Fibroblast of villous mesenchyme (primary cell): Measurements from ENCODE around the gene BROX. TPM values are rescaled to one million over a fixed set of nuclear protein-coding genes. Genes with fewer than 3 reads are reported as not detected.

Source experiments
- DNase-seq: peaks from one replicate; pipeline ENCODE4 v3.0.0-alpha.2; 2010; ENCODE audit warnings: low read depth
- H3K4me3 ChIP-seq: 2 replicates; pipeline ENCODE4 v1.5.1; 2011; ENCODE audit warnings: low read depth, mild to moderate bottlenecking, low read length
- CTCF ChIP-seq: IDR thresholded peaks from 2 replicates; pipeline ENCODE4 v1.5.1; 2012; ENCODE audit warnings: low read depth, mild to moderate bottlenecking, low read length; ENCODE audit not compliant: insufficient read depth
- total RNA-seq: library from RNA; depleted of rRNA; stranded (reverse); fragments of >200 nt; gene quantifications from 2 replicates; pipeline ENCODE4 v1.2.3, GENCODE V29; 2012

The BROX gene
- total RNA-seq, 1 donor = 92.0 TPM

DNA sequence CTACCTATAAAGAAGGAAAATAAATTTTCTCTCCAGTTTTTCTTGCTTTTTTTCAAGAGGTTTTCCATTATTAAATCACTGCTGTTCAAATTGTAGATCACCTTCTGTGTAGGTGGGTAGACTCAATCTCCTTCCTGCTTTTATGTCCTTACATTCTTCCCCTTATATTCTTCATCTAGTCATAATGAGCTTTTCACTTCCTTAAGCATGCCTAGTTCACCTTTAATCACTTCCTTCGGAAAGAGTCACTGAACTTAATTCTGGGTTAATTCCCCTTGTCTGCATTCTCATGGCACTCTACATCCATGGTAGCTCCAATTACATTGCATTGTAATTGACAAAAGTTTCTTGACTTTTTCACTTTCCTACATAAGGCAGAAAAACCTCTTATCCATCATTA lies 18.5 kb downstream of the BROX start:
- DNase-seq = no peak
- no peak for TF ChIP-seq CTCF
- H3K4me3 ChIP-seq = no peak overlapping the region

GRCh38 chr1:222732216-222733159 lies 20.1 kb downstream of the BROX start:
- no peak overlapping the region for H3K4me3 ChIP-seq
- no peak for DNase-seq
- TF ChIP-seq CTCF = no peak

DNA sequence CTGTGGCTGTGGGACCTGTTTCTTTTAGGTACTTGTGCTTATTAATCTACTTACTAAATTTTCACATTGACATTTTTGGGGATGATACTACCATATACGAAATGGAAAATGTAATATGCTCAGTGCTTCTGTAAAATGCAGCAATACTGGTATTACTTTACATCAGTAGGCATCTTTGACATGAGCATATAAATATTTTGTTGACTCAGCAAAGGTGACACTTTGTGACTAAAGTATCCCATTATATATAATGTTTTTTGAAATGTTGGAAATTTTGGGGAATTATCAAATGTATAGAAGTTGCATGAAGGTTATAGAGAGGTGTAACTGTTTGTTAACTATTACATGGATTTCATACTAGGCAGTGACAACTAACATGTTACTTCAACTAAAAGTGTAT lies 22.4 kb downstream of the BROX start:
- no peak overlapping the region for H3K4me3 ChIP-seq
- TF ChIP-seq CTCF = no peak
- DNase-seq = no peak

GRCh38 chr1:222736470-222736869 lies 24.1 kb downstream of the BROX start:
- TF ChIP-seq CTCF = no peak
- no peak for DNase-seq
- H3K4me3 ChIP-seq = no peak overlapping the region

DNA sequence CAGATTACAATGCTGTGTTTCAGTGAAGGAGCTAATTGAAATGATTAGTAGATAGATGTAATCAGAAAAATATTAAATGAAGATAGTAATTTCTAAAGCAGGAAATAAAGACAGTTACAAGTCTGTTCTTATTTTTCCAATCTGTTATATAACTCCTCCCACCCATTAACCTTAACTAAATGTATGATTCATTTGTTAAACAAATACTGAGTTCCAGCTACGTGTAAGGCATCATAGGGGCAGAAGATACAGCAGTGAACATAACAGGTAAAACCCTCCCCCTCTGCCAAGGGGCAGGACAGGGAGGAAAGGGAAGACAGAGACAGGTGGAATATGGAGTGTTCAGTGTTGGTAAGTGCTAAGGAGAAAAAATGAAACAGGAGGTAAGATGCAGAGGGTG lies 24.6 kb downstream of the BROX start, which contains the start of gene FAM177B:
Gene FAM177B, plus strand, starts transcription at position 231 of the 400 bp plus-strand sequence. CDS start 9,344 bp downstream, outside the sequence.
- no peak for DNase-seq
- H3K4me3 ChIP-seq = no peak within 1 kb of the TSS
- TF ChIP-seq CTCF = no peak

- no peak for TF ChIP-seq CTCF
- no peak for DNase-seq
- no peak overlapping the region for H3K4me3 ChIP-seq
Observed at GRCh38 chr1:222739465-222739864, 27.1 kb downstream of the BROX start.
